Mesendoderm (in vitro differentiated cells): ENCODE results near the gene PTPRJ.

Source experiments
- DNase-seq: peaks from one replicate; pipeline ENCODE4 v3.0.0; 2013
- H2AK5ac ChIP-seq: 2 replicates; pipeline ENCODE4 v1.6.1; 2013; ENCODE audit warnings: low read length, inconsistent platforms
- H2BK120ac ChIP-seq: 2 replicates; pipeline ENCODE4 v1.6.1; 2013; ENCODE audit warnings: low read depth, mild to moderate bottlenecking, low read length, moderate library complexity, mixed read lengths
- H2BK15ac ChIP-seq: replicated peaks from 2 replicates; pipeline ENCODE4 v1.6.1; 2013; ENCODE audit warnings: low read depth, mild to moderate bottlenecking, moderate library complexity
- H2BK5ac ChIP-seq: 2 replicates; pipeline ENCODE4 v1.6.1; 2013; ENCODE audit warnings: low read length, inconsistent platforms
- H3K18ac ChIP-seq: 2 replicates; pipeline ENCODE4 v1.6.1; 2013; ENCODE audit warnings: mild to moderate bottlenecking, low read length, mixed read lengths
- H3K23ac ChIP-seq: one replicate; pipeline ENCODE4 v1.6.1; 2013; ENCODE audit warnings: low read length
- H3K27ac ChIP-seq: 2 replicates; pipeline ENCODE4 v1.5.1; 2013; ENCODE audit warnings: low read depth, mild to moderate bottlenecking, inconsistent platforms, low read length, moderate library complexity
- H3K27me3 ChIP-seq: 2 replicates; pipeline ENCODE4 v1.6.1; 2013; ENCODE audit warnings: low read length, control low read depth, mild to moderate bottlenecking, inconsistent platforms; ENCODE audit not compliant: insufficient read depth, poor library complexity
- H3K36me3 ChIP-seq: 2 replicates; pipeline ENCODE4 v1.6.1; 2013; ENCODE audit warnings: low read length, inconsistent platforms; ENCODE audit not compliant: control insufficient read depth, insufficient read depth
- H3K4ac ChIP-seq: one replicate; pipeline ENCODE4 v1.6.1; 2013; ENCODE audit warnings: low read depth, mild to moderate bottlenecking, low read length, moderate library complexity
- H3K4me1 ChIP-seq: 2 replicates; pipeline ENCODE4 v1.6.1; 2013; ENCODE audit warnings: low read depth, low read length, inconsistent platforms; ENCODE audit not compliant: control insufficient read depth
- H3K4me2 ChIP-seq: 2 replicates; pipeline ENCODE4 v1.6.1; 2013; ENCODE audit warnings: low read length
- H3K4me3 ChIP-seq: 2 replicates; pipeline ENCODE4 v1.5.1; 2013; ENCODE audit warnings: mild to moderate bottlenecking, low read length
- H3K56ac ChIP-seq: one replicate; pipeline ENCODE4 v1.6.1; 2013; ENCODE audit warnings: low read length
- H3K79me1 ChIP-seq: 2 replicates; pipeline ENCODE4 v1.6.1; 2013; ENCODE audit warnings: low read length, inconsistent platforms
- H3K79me2 ChIP-seq: 2 replicates; pipeline ENCODE4 v1.6.1; 2013; ENCODE audit warnings: mild to moderate bottlenecking, low read length; ENCODE audit not compliant: control insufficient read depth, insufficient read depth
- H3K9ac ChIP-seq: 2 replicates; pipeline ENCODE4 v1.6.1; 2013; ENCODE audit warnings: low read length, inconsistent platforms
- H4K5ac ChIP-seq: one replicate; pipeline ENCODE4 v1.6.1; 2013; ENCODE audit warnings: low read length
- H4K8ac ChIP-seq: one replicate; pipeline ENCODE4 v1.6.1; 2013; ENCODE audit warnings: low read depth, mild to moderate bottlenecking, control low read depth, low read length, moderate library complexity
- WGBS: extraction: QIAGEN DNeasy Blood & Tissue Kit; methylation state at CpG from one replicate; pipeline ENCODE4 v1.1.7; 2013; ENCODE audit warnings: low lambda C conversion rate, missing lambda C conversion rate; ENCODE audit not compliant: insufficient coverage; ENCODE audit errors: extremely low coverage; 5-methylcytosine and 5-hydroxymethylcytosine counted together

The PTPRJ gene

DNA sequence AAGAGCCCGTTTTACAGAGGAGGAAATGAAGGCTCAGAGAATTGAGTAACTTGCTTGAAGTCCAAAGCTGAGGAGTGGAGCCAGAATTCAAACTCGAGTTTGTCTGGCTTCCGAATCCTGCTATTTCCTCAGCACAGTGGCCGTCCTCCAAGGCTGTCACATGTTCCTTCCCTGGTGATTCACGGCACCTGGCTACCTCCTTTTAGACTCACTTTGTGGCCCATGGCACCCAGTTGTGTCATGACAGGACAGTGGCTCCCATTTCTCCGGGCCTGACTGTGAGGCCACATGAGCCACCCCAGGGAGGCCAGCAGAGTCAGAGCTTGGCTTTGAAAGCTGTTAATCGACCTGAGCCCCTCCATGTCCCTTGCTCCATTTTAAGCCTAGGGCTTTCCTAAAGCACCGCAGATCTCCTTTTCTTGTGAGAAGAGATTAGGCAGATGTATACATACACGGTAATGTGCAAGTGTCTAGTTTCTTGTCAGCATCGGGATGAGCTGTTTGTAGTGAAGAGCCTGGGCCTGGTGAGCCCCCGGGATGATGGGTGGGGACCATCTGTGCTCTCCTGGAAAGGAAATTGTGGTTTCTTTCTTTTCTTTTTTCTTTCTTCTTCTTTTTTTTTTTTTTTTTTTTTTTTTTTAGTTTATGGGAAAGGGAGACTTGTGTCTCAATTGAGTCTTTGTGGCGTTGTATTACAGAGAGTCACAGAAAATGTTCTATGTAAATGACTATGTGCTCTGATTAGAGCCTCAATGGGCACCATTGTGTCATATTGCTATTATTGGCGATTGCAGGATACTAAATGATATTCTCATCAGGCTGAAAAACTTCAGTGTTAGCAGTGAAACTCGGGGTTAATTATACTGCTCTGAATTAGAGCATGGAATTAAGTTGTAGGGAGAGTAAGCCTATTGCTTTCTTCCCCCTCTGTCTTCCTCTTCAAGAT lies 54.8 kb downstream of the PTPRJ start:
- no peak overlapping the region for H3K56ac ChIP-seq
- no peak overlapping the region for H3K18ac ChIP-seq
- no peak overlapping the region for H3K9ac ChIP-seq
- H2BK15ac ChIP-seq, result no peak overlapping the region
- H2BK5ac ChIP-seq, result no peak overlapping the region
- H3K4me3 ChIP-seq, result no peak overlapping the region
- no CpG with 5 or more reads among the region's 14 CpGs for WGBS
- peaks cover 5% of the 10 kb centered on the region for H3K79me2 ChIP-seq
- no peak overlapping the region for H3K4ac ChIP-seq
- no peak overlapping the region for H2BK120ac ChIP-seq
- H2AK5ac ChIP-seq, result no peak overlapping the region
- H4K5ac ChIP-seq, result no peak overlapping the region
- H3K23ac ChIP-seq, result no peak overlapping the region
- no peaks in the 10 kb centered on the region for H3K36me3 ChIP-seq
- H3K27me3 ChIP-seq, result no peaks in the 10 kb centered on the region
- H4K8ac ChIP-seq, result no peak overlapping the region
- no peak overlapping the region for H3K27ac ChIP-seq
- H3K4me1 ChIP-seq, result peaks cover 6% of the 10 kb centered on the region
- no peak for DNase-seq
- peaks cover 14% of the 10 kb centered on the region for H3K79me1 ChIP-seq
- H3K4me2 ChIP-seq, result no peak overlapping the region

DNA sequence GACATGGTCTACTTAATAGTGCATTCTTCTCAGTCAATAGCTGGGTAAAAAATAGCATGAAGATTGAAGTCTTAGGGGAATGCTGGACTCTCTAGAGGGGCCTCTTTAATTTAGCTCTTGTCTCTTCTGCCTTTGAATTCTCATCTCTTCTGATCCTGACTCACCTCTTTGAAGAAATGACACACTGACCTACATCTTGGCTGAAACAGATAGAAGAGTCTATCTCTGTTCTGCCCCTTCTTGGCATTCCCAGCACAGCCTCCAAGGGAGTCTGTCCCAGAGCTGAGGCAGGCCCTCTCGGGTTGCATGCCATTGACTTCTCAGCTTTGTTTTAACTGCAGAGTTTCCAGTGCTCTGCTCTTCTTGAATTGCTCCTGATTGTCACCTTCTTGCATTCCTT lies 55.7 kb downstream of the PTPRJ start:
- no peaks in the 10 kb centered on the region for H3K36me3 ChIP-seq
- H3K79me1 ChIP-seq, result peaks cover 14% of the 10 kb centered on the region
- H2BK15ac ChIP-seq, result no peak overlapping the region
- peak; percentile 77 for DNase-seq
- H3K23ac ChIP-seq, result no peak overlapping the region
- no peak overlapping the region for H3K4ac ChIP-seq
- H2BK5ac ChIP-seq, result no peak overlapping the region
- no peak overlapping the region for H3K18ac ChIP-seq
- no peak overlapping the region for H3K9ac ChIP-seq
- H3K27me3 ChIP-seq, result no peaks in the 10 kb centered on the region
- H2BK120ac ChIP-seq, result no peak overlapping the region
- H4K5ac ChIP-seq, result no peak overlapping the region
- H3K4me2 ChIP-seq, result no peak overlapping the region
- H4K8ac ChIP-seq, result no peak overlapping the region
- no CpG with 5 or more reads among the region's 1 CpG for WGBS
- H3K27ac ChIP-seq, result no peak overlapping the region
- no peak overlapping the region for H3K56ac ChIP-seq
- peaks cover 9% of the 10 kb centered on the region for H3K4me1 ChIP-seq
- H3K4me3 ChIP-seq, result no peak overlapping the region
- H3K79me2 ChIP-seq, result peaks cover 5% of the 10 kb centered on the region
- H2AK5ac ChIP-seq, result no peak overlapping the region

DNA sequence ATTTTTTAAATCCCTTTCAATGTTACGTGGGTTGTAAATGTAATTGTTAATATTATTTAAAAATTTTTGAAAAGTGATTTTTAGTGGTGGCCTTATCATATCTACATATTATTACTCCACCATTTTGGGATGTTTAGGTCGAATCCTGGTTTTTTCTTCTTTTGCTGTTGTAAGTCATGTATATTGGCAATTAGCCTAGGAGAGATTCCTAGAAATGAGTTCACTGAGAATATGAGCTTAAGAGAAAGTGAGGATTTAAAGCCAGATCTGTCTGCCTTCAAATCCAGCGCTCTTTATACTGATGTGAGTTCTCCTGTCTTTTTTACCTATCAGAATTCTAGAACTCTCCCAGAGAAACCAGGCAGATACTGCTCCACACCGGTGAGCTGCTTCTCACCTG lies 56.1 kb downstream of the PTPRJ start:
- WGBS, result 88% methylated on average over 1 of the region's 4 CpGs

DNA sequence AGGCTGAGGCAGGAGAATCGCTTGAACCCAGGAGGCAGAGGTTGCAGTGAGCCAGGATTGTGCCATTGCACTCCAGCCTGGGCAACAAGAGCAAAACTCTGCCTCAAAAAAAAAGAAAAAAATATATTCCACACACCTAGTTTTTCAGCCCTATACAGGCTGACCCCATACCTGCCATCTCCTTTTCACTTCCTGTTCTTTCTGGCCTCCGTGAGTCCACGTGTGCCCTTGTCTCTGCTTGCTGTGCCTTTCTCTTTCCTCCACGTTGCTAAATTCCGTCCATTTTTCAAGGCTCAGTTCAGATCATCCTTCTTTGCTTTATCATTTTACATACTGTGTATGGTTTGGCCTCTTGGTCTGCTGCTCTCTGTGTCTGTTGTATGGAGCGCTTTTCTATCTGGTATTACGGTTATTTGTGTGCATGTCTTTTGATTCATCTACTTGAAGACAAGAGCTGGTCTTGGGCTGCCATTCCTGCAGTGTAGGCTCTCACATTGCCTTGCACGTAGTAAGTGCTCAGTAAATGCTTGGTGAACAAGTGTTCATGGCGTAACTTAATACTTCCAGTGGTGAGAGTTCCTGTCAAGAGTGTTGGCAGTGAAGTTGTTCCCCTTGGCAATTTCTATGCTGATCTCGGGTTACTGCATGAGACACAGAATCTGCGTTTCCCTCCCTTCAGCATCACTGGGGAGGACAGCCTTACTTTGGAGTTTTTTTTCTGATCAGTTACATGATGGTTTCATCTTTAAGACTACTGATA lies 57.5 kb downstream of the PTPRJ start:
- no peak overlapping the region for H4K5ac ChIP-seq
- no peaks in the 10 kb centered on the region for H3K36me3 ChIP-seq
- no peak overlapping the region for H3K18ac ChIP-seq
- no peak overlapping the region for H3K9ac ChIP-seq
- H3K4ac ChIP-seq, result no peak overlapping the region
- WGBS, result no CpG with 5 or more reads among the region's 11 CpGs
- H3K4me1 ChIP-seq, result peaks cover 6% of the 10 kb centered on the region
- no peak overlapping the region for H3K4me3 ChIP-seq
- no peak overlapping the region for H3K27ac ChIP-seq
- H3K4me2 ChIP-seq, result no peak overlapping the region
- H2BK120ac ChIP-seq, result no peak overlapping the region
- no peak overlapping the region for H3K23ac ChIP-seq
- H2BK5ac ChIP-seq, result no peak overlapping the region
- DNase-seq, result no peak
- H4K8ac ChIP-seq, result no peak overlapping the region
- H2AK5ac ChIP-seq, result no peak overlapping the region
- H3K79me2 ChIP-seq, result peaks cover 2% of the 10 kb centered on the region
- H3K56ac ChIP-seq, result no peak overlapping the region
- no peaks in the 10 kb centered on the region for H3K27me3 ChIP-seq
- no peak overlapping the region for H2BK15ac ChIP-seq
- H3K79me1 ChIP-seq, result peaks cover 9% of the 10 kb centered on the region

More for the DNA sequence above, 56.1 kb downstream of the PTPRJ start:
- no peak overlapping the region for H3K9ac ChIP-seq
- H2BK120ac ChIP-seq, result no peak overlapping the region
- no peak overlapping the region for H3K4ac ChIP-seq
- no peak overlapping the region for H2AK5ac ChIP-seq
- no peak overlapping the region for H3K4me2 ChIP-seq
- no peak overlapping the region for H3K27ac ChIP-seq
- H3K23ac ChIP-seq, result no peak overlapping the region
- H2BK5ac ChIP-seq, result no peak overlapping the region
- no peak overlapping the region for H2BK15ac ChIP-seq
- peaks cover 12% of the 10 kb centered on the region for H3K79me1 ChIP-seq
- H3K56ac ChIP-seq, result no peak overlapping the region
- no peaks in the 10 kb centered on the region for H3K36me3 ChIP-seq
- H3K18ac ChIP-seq, result no peak overlapping the region
- no peaks in the 10 kb centered on the region for H3K27me3 ChIP-seq
- no peak overlapping the region for H3K4me3 ChIP-seq
- peaks cover 10% of the 10 kb centered on the region for H3K4me1 ChIP-seq
- H4K8ac ChIP-seq, result no peak overlapping the region
- H3K79me2 ChIP-seq, result peaks cover 2% of the 10 kb centered on the region
- no peak for DNase-seq
- H4K5ac ChIP-seq, result no peak overlapping the region

DNA sequence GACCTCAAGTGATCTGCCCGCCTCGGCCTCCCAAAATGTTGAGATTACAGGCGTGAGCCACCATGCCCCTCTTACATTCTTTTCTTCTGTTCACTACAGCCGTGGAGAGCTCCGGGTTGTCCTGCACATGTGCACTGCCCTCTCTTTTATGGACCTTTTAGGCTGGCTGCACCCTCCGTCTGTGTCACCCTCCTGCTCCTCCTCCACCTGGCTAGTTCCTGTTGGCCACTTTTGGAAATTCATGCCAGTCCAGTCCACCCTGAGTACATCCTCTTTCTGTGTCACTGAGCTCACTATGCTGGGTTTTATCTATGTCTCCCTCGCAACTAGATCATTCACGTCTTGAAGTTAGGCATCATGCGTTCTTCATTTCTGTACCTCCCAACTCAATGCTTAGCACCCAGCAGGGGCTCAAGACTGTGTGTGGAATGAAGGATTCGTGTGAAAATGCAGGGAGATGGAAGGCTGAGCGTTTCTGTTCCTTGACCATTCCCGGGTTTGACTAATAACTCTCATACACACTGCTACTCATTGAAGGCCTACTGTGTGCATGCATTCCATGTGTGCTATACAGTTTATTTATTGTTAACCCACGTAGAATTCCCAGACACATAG lies 60.6 kb downstream of the PTPRJ start:
- no peak overlapping the region for H3K18ac ChIP-seq
- H3K79me1 ChIP-seq, result peaks cover 10% of the 10 kb centered on the region
- H3K23ac ChIP-seq, result no peak overlapping the region
- H3K4me3 ChIP-seq, result no peak overlapping the region
- DNase-seq, result peak; percentile 55
- peaks cover 3% of the 10 kb centered on the region for H3K79me2 ChIP-seq
- H3K4me2 ChIP-seq, result no peak overlapping the region
- no peaks in the 10 kb centered on the region for H3K27me3 ChIP-seq
- H2BK5ac ChIP-seq, result no peak overlapping the region
- H2BK120ac ChIP-seq, result no peak overlapping the region
- H3K4me1 ChIP-seq, result peaks cover 6% of the 10 kb centered on the region
- H3K56ac ChIP-seq, result no peak overlapping the region
- no peak overlapping the region for H4K8ac ChIP-seq
- H4K5ac ChIP-seq, result no peak overlapping the region
- H2BK15ac ChIP-seq, result no peak overlapping the region
- H3K27ac ChIP-seq, result no peak overlapping the region
- H3K4ac ChIP-seq, result no peak overlapping the region
- no peak overlapping the region for H3K9ac ChIP-seq
- H2AK5ac ChIP-seq, result no peak overlapping the region
- WGBS, result no CpG with 5 or more reads among the region's 13 CpGs
- no peaks in the 10 kb centered on the region for H3K36me3 ChIP-seq
